ENCODE data around the gene FHOD3.

FHOD3 gene

DNA sequence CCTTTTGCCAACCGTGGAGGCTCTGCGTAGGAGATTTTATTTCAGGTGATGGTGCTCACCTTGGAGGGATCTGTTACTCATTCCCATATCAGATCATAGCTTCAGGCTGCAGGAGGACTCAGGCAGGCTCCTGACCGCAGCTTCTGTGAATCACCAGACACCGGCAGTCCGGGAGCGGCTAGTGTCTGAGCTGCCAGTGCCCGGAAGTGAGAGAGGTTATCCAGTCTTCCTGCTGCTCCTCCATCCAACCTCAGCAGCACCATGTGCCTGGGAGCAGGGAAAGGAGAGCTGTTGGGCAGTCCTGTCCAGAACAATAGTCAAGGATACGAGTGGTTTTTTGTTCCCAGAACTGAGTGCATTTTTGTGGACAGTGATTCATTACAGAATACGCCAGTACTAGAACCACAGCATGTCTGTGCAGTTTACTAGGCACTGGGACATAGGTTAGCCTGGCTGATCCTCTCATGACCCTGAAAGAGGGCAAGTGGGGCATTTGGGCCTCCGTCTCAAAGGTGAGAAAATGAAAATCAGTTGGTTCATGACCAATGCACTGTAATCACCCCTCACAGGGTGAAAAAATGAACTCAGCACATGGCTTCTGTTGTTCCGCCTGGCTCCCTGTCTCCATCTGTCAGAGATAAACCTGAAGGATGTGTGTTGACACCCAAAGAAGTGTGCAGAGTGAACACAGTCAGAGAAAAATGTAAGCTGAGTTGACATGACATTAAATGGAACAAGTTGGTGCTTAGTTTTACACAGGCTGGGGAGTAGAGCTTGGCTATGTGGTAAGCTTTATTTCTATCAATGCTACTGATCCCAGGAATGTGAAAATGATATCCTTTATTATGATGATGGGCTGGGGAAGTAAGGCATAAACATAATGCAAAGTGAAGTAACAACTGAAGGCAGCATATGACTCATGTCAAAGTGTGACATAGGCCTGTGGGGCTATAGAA lies 12.2 kb downstream of the FHOD3 start:
- DNase-seq, result no peak
- Histone ChIP-seq H4K20me1 (ENCODE audit: insufficient read depth, low read length) (no peaks in the 10 kb centered on the region), H3K9ac (ENCODE audit: low read length) (no peak overlapping the region), H3F3A (ENCODE audit: insufficient read depth, low read length) (no peaks in the 10 kb centered on the region), H3K79me2 (ENCODE audit: low read length) (no peaks in the 10 kb centered on the region), H3K36me3 (replicated peaks; ENCODE audit: insufficient read depth, low read length) (no peaks in the 10 kb centered on the region), H3K9me2 (replicated peaks; ENCODE audit: insufficient read depth, low read length) (no peaks in the 10 kb centered on the region), H3K27me3 (replicated peaks; ENCODE audit: insufficient read depth, low read length) (no peaks in the 10 kb centered on the region), H2AFZ (ENCODE audit: low read length) (no peak overlapping the region), H3K4me3 (ENCODE audit: low read length) (no peak overlapping the region), H3K4me2 (ENCODE audit: low read depth, low read length) (no peak overlapping the region), H3K9me3 (replicated peaks; ENCODE audit: insufficient read depth, low read length) (no peaks in the 10 kb centered on the region), H3K4me1 (ENCODE audit: low read length) (no peaks in the 10 kb centered on the region), H3K27ac (ENCODE audit: low read length) (no peak overlapping the region)
- TF ChIP-seq, protein P1, sequence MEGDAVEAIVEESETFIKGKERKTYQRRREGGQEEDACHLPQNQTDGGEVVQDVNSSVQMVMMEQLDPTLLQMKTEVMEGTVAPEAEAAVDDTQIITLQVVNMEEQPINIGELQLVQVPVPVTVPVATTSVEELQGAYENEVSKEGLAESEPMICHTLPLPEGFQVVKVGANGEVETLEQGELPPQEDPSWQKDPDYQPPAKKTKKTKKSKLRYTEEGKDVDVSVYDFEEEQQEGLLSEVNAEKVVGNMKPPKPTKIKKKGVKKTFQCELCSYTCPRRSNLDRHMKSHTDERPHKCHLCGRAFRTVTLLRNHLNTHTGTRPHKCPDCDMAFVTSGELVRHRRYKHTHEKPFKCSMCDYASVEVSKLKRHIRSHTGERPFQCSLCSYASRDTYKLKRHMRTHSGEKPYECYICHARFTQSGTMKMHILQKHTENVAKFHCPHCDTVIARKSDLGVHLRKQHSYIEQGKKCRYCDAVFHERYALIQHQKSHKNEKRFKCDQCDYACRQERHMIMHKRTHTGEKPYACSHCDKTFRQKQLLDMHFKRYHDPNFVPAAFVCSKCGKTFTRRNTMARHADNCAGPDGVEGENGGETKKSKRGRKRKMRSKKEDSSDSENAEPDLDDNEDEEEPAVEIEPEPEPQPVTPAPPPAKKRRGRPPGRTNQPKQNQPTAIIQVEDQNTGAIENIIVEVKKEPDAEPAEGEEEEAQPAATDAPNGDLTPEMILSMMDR (IDR thresholded peaks at IDR 0.05; ENCODE audit: low read length), result no peak
- TF ChIP-seq EZH2phosphoT487 (IDR thresholded peaks at IDR 0.05; ENCODE audit: low read length) (no peak), EZH2 (optimal IDR thresholded peaks at IDR 0.05; ENCODE audit: low read depth, low read length) (no peak)

DNA sequence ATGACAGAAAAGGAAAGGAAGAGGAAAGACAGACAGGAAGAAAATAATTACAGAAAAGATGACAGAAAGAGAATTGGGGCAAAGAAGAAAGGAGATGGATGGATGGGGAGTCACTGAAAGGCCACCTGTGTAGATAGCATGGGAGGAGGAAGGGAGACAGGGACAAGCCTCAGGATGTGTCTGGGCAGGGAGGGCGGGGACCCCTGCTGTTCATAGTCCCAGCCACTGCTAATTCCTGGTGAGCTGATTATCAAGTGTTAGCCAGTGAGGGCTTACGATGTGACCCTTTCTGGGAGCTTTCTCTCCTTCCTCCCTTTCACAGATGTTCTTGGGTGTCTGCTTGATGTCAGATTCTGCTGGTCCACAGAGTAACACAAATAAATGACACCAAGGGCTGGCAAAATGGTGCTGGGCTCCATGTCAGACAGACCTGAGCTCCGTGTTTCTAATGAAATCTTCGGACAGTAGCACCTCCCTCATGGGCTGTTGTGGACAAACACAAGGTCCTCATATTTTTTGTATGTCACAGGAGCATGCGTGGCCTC lies 13.6 kb downstream of the FHOD3 start:
- H3K4me3 ChIP-seq (ENCODE audit: low read length), result no peak overlapping the region
- H3F3A ChIP-seq (ENCODE audit: insufficient read depth, low read length), result no peaks in the 10 kb centered on the region
- no peak for TF ChIP-seq EZH2 (optimal IDR thresholded peaks at IDR 0.05; ENCODE audit: low read depth, low read length)
- no peak for TF ChIP-seq EZH2phosphoT487 (IDR thresholded peaks at IDR 0.05; ENCODE audit: low read length)
- TF ChIP-seq, protein P1 (IDR thresholded peaks at IDR 0.05; ENCODE audit: low read length), result no peak
- no peaks in the 10 kb centered on the region for H4K20me1 ChIP-seq (ENCODE audit: insufficient read depth, low read length)
- no peaks in the 10 kb centered on the region for H3K9me2 ChIP-seq (replicated peaks; ENCODE audit: insufficient read depth, low read length)
- H3K9me3 ChIP-seq (replicated peaks; ENCODE audit: insufficient read depth, low read length), result no peaks in the 10 kb centered on the region
- no peaks in the 10 kb centered on the region for H3K4me1 ChIP-seq (ENCODE audit: low read length)
- H3K9ac ChIP-seq (ENCODE audit: low read length), result no peak overlapping the region
- H3K27me3 ChIP-seq (replicated peaks; ENCODE audit: insufficient read depth, low read length), result no peaks in the 10 kb centered on the region
- no peak for DNase-seq
- H3K79me2 ChIP-seq (ENCODE audit: low read length), result no peaks in the 10 kb centered on the region
- no peaks in the 10 kb centered on the region for H3K36me3 ChIP-seq (replicated peaks; ENCODE audit: insufficient read depth, low read length)
- no peak overlapping the region for H3K4me2 ChIP-seq (ENCODE audit: low read depth, low read length)
- no peak overlapping the region for H3K27ac ChIP-seq (ENCODE audit: low read length)
- no peak overlapping the region for H2AFZ ChIP-seq (ENCODE audit: low read length)

DNA sequence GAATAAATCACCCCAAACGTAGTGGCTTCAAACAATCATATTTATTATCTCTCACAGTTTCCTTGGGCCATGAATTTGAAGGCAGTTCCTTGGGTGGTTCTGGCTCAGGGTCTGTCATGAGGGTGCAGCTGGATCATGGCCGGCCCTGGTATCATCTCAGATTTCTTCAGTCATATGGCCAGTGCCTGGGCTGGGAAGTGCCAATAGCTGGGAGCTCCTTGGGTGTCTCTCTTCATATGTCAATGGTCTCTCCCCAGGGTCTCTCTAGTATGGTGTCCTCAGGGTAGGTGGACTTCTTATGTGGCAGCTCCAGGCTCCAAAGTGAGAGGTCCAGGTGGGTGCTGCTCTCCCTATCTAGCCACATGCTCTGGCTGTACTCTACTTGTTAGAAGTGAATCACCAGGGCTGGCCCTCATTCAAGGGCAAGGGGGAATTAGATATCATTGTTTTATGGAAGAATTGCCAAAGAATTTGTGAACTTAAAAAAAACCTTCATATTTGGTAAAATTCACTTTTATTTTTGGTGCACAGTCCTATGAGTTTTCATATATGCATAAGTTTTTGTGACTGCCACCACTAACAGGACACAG lies 15.4 kb downstream of the FHOD3 start:
- DNase-seq, result no peak
- no peak overlapping the region for H3K4me2 ChIP-seq (ENCODE audit: low read depth, low read length)

More for the DNA sequence above, 15.4 kb downstream of the FHOD3 start:
- no peaks in the 10 kb centered on the region for H3K79me2 ChIP-seq (ENCODE audit: low read length)
- no peak overlapping the region for H2AFZ ChIP-seq (ENCODE audit: low read length)
- H3K27ac ChIP-seq (ENCODE audit: low read length), result no peak overlapping the region
- no peaks in the 10 kb centered on the region for H3K27me3 ChIP-seq (replicated peaks; ENCODE audit: insufficient read depth, low read length)
- no peak overlapping the region for H3K4me3 ChIP-seq (ENCODE audit: low read length)
- no peaks in the 10 kb centered on the region for H4K20me1 ChIP-seq (ENCODE audit: insufficient read depth, low read length)
- no peaks in the 10 kb centered on the region for H3K4me1 ChIP-seq (ENCODE audit: low read length)
- no peaks in the 10 kb centered on the region for H3K9me2 ChIP-seq (replicated peaks; ENCODE audit: insufficient read depth, low read length)
- H3F3A ChIP-seq (ENCODE audit: insufficient read depth, low read length), result no peaks in the 10 kb centered on the region
- H3K36me3 ChIP-seq (replicated peaks; ENCODE audit: insufficient read depth, low read length), result no peaks in the 10 kb centered on the region
- H3K9me3 ChIP-seq (replicated peaks; ENCODE audit: insufficient read depth, low read length), result no peaks in the 10 kb centered on the region
- no peak overlapping the region for H3K9ac ChIP-seq (ENCODE audit: low read length)
- TF ChIP-seq EZH2 (optimal IDR thresholded peaks at IDR 0.05; ENCODE audit: low read depth, low read length), result no peak

All from MM.1S (cell line).